ENCODE results near the gene PLXNC1.

The PLXNC1 gene

DNA sequence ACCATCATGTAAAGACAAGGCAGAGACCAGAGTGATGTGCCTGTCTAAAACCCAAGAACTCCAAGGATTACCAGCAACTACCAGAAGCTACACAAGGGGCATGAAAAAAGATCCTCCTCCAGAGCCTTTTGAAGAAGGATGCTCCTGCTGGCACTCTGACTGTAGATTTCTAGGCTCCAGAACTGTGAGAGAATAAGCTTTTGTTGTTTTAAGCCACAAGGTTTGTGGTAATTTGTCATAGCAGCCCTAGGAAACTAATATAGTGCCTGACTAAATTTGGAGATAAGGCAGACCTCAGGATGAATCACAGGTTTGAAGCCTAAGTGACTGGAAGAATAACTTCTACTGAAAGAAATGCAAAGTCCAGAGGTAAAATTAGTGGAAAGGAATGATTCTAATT lies 178.3 kb downstream of the PLXNC1 start:
- Histone ChIP-seq H3K4me3 (ENCODE audit: low read depth, low read length) (no peak overlapping the region), H3K9me3 (ENCODE audit: severe bottlenecking) (no peaks in the 10 kb centered on the region), H3K36me3 (peaks cover 19% of the 10 kb centered on the region), H3K27ac (no peak overlapping the region), H3K27me3 (ENCODE audit: insufficient read depth, low read depth, severe bottlenecking) (no peaks in the 10 kb centered on the region)
- TF ChIP-seq, protein P1, sequence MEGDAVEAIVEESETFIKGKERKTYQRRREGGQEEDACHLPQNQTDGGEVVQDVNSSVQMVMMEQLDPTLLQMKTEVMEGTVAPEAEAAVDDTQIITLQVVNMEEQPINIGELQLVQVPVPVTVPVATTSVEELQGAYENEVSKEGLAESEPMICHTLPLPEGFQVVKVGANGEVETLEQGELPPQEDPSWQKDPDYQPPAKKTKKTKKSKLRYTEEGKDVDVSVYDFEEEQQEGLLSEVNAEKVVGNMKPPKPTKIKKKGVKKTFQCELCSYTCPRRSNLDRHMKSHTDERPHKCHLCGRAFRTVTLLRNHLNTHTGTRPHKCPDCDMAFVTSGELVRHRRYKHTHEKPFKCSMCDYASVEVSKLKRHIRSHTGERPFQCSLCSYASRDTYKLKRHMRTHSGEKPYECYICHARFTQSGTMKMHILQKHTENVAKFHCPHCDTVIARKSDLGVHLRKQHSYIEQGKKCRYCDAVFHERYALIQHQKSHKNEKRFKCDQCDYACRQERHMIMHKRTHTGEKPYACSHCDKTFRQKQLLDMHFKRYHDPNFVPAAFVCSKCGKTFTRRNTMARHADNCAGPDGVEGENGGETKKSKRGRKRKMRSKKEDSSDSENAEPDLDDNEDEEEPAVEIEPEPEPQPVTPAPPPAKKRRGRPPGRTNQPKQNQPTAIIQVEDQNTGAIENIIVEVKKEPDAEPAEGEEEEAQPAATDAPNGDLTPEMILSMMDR (IDR thresholded peaks at IDR 0.05; ENCODE audit: low read depth, low read length): no peak
- no peak for DNase-seq

DNA sequence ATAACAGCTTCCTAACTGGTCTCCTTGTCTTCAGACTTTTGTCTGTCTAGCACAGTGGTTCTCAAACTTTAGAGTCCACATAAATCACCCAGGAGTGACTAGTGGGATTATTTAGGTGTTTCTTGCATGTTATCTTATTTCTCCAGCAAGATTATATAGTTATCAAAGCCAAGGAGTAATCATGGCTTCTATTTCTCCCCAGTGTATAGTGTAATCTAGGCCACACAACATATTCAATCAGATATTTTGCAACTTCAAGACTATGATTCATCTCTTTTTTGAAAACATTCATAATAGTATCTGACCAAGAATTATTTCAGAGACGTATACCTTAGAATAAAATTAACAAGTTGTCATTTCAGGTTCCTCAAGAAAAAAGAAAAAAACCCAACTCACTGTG lies 179.4 kb downstream of the PLXNC1 start:
- no peaks in the 10 kb centered on the region for H3K27me3 ChIP-seq (ENCODE audit: insufficient read depth, low read depth, severe bottlenecking)
- H3K36me3 ChIP-seq: peaks cover 10% of the 10 kb centered on the region
- DNase-seq: no peak
- H3K9me3 ChIP-seq (ENCODE audit: severe bottlenecking): no peaks in the 10 kb centered on the region
- TF ChIP-seq, protein P1 (IDR thresholded peaks at IDR 0.05; ENCODE audit: low read depth, low read length): no peak
- H3K4me3 ChIP-seq (ENCODE audit: low read depth, low read length): no peak overlapping the region
- no peak overlapping the region for H3K27ac ChIP-seq

DNA sequence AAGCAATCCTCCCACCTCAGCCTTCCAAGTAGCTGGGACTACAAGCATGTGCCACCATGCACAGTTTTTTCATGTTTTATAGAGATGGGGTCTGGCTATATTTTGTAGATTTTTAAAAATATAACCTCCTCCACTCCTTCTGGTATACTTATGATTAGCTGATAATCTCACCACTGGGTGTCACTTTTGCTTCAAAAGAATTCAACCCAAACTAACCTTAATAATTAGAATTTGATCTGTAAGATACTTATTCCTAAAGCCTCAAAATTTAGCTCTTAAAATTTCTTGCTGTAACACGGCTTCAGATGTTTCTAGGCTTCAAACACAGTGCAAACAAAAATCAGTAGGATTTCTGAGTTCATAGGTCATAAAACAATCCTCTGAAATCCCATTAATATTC lies 181.0 kb downstream of the PLXNC1 start:
- H3K4me3 ChIP-seq (ENCODE audit: low read depth, low read length): no peak overlapping the region

DNA sequence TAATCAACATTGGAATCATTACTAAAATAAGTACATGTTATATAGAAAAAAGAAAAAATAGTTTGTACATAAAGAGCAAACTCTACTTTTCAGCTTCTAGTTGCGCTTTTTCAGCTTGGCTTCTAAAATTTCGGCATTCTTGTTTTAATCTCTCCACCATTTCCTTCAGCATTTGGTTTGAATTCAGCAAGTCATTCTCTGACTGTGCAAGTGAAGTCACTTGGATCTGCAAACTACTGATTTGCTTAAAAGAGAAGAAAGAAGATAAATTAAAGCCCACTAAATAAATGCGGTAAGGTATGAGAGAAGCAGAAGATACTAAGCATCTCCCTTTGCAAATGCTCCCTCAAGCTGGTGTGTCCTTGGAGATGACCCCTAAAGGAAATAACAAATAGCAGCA lies 185.0 kb downstream of the PLXNC1 start:
- Histone ChIP-seq H3K27ac (no peak overlapping the region), H3K27me3 (ENCODE audit: insufficient read depth, low read depth, severe bottlenecking) (no peaks in the 10 kb centered on the region), H3K36me3 (peaks cover 4% of the 10 kb centered on the region), H3K9me3 (ENCODE audit: severe bottlenecking) (no peaks in the 10 kb centered on the region), H3K4me3 (ENCODE audit: low read depth, low read length) (no peak overlapping the region)
- DNase-seq: no peak
- TF ChIP-seq, protein P1 (IDR thresholded peaks at IDR 0.05; ENCODE audit: low read depth, low read length): no peak

More for the DNA sequence above, 181.0 kb downstream of the PLXNC1 start:
- H3K9me3 ChIP-seq (ENCODE audit: severe bottlenecking): no peaks in the 10 kb centered on the region
- no peak overlapping the region for H3K27ac ChIP-seq
- TF ChIP-seq, protein P1 (IDR thresholded peaks at IDR 0.05; ENCODE audit: low read depth, low read length): no peak
- H3K36me3 ChIP-seq: peaks cover 4% of the 10 kb centered on the region
- H3K27me3 ChIP-seq (ENCODE audit: insufficient read depth, low read depth, severe bottlenecking): no peaks in the 10 kb centered on the region
- no peak for DNase-seq

DNA sequence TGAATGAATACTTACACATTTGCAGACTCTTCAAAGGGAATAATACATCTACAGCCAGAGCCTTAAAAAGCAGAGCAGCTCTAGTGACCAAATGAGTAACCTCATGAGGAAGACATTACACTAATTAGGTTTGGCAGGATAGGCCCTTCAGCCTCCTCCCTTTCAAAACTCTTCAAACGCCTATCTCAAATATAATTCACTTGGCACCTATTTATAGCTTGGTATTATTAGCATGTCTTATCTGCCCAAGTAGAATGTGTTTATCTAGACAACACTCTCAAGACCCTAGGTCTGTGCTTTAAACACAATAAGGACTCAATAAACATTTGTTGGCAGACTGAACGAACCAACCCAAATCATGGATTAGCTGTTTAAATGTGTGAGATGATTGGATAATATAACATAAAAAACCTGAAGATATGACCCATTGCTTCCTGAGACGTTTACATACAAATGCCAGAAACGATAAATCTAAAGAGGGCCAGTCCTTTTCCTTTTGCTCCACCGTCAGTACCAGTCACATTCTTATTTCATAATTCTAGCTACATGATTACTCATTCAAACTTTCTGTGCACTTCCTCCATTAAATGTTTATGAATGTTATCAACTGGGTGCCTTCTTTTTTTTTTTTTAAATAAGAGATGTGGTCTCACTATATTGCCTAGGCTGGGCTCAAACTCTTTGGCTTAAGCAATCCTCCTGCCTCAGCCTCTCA lies 188.0 kb downstream of the PLXNC1 start:
- Histone ChIP-seq H3K4me3 (ENCODE audit: low read depth, low read length) (no peak overlapping the region), H3K27ac (no peak overlapping the region), H3K27me3 (ENCODE audit: insufficient read depth, low read depth, severe bottlenecking) (no peaks in the 10 kb centered on the region), H3K9me3 (ENCODE audit: severe bottlenecking) (no peaks in the 10 kb centered on the region), H3K36me3 (no peaks in the 10 kb centered on the region; the same call in 1 of the 2 replicates)
- no peak for DNase-seq
- TF ChIP-seq, protein P1 (IDR thresholded peaks at IDR 0.05; ENCODE audit: low read depth, low read length): no peak

Data from WERI-Rb-1 (cell line).